RWPE1 (cell line): ENCODE results near the gene SCMH1.

Experiments
- CTCF ChIA-PET: fragments of 350-600 bp; sonication (Branson Sonifier 250); formaldehyde crosslinking; extraction: SDS; loops from one replicate; lab custom pipeline; 2021; lab: Yijun Ruan, JAX
- POLR2A ChIA-PET: fragments of 400-600 bp; formaldehyde crosslinking; extraction: SDS; loops from one replicate; lab custom pipeline; 2020; ENCODE audit warnings: antibody characterized with exemption; ENCODE audit not compliant: low non-redundant PET; lab: Yijun Ruan, JAX
- DNase-seq: peaks from one replicate; pipeline ENCODE4 v3.0.0; 2012; ENCODE audit warnings: low spot score
- H3K27ac ChIP-seq: fragments of 450-650 bp; 2 replicates; pipeline ENCODE4 v1.5.1; 2017
- CTCF ChIP-seq: fragments of 450-650 bp; conservative IDR thresholded peaks from 2 replicates; pipeline ENCODE4 v1.5.1; 2017; ENCODE audit warnings: low read depth, mild to moderate bottlenecking

SCMH1 gene

GRCh38 chr1:41015281-41015896, 226.7 kb downstream of the SCMH1 start:
- no peak for DNase-seq
- CTCF ChIA-PET, result no interaction called here
- peak overlapping the region; percentile 56 for H3K27ac ChIP-seq
- POLR2A ChIA-PET, result no interaction called here
- TF ChIP-seq CTCF, result no peak

DNA sequence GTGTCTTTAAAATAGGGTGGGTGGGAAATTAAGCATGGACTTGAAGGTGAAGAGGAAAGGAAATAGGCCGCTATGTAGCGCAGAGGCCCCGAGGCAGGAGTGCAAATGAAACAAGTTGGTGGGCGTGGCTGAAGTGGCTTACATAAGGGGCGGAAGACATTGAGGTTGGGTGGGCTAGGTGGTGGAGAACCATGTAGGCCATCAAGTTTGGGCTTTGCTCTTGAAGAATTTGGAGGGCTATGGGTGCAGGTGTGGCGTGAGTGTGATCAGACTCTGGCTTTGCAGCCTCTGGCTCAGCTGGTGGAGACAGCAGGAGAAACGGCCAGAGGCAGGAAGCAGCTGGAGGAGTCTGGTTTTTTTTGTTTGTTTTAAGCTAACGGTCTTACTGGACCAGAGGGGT, 227.2 kb downstream of the SCMH1 start:
- H3K27ac ChIP-seq, result peak overlapping the region; percentile 56
- CTCF ChIA-PET, result no interaction called here
- DNase-seq, result no peak
- POLR2A ChIA-PET, result no interaction called here
- no peak for TF ChIP-seq CTCF

GRCh38 chr1:41013796-41014195, 228.3 kb downstream of the SCMH1 start:
- no peak for DNase-seq
- ChIA-PET POLR2A (no interaction called here), CTCF (no interaction called here)
- no peak for TF ChIP-seq CTCF
- H3K27ac ChIP-seq, result peak overlapping the region; percentile 36

DNA sequence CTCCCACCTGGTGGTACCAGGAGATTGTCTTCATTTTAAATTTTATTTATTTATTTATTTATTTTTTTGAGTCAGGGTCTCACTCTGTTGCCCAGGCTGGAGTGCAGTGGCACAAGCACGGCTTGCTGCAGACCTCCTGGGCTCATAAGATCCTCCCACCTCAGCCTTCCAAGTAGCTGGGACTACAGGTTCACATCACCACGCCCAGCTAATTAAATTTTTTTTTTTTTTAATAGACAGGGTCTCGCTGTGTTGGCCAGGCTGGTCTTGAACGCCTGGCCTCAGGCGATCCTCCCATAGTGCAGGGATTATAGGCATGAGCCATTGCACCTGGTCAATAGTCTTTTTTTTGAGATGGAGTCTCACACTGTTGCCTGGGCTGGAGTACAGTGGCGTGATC, 229.1 kb downstream of the SCMH1 start:
- no peak overlapping the region; the same call in 1 of the 2 replicates for H3K27ac ChIP-seq
- ChIA-PET CTCF (interaction anchor here (0.6 kb wide), 1 partner anchor 400 kb away, joined by 3 read pairs; no protein-coding TSS in a partner anchor), POLR2A (no interaction called here)

GRCh38 chr1:41010345-41010744, 231.8 kb downstream of the SCMH1 start:
- POLR2A ChIA-PET, result no interaction called here
- no peak for TF ChIP-seq CTCF
- no peak for DNase-seq
- CTCF ChIA-PET, result interaction anchor here (0.6 kb wide), 1 partner anchor 11 kb away, joined by 3 read pairs; the partner anchor contains the start of gene SLFNL1
- H3K27ac ChIP-seq, result no peak overlapping the region

More for the DNA sequence above, 229.1 kb downstream of the SCMH1 start:
- TF ChIP-seq CTCF, result no peak
- DNase-seq, result no peak

DNA sequence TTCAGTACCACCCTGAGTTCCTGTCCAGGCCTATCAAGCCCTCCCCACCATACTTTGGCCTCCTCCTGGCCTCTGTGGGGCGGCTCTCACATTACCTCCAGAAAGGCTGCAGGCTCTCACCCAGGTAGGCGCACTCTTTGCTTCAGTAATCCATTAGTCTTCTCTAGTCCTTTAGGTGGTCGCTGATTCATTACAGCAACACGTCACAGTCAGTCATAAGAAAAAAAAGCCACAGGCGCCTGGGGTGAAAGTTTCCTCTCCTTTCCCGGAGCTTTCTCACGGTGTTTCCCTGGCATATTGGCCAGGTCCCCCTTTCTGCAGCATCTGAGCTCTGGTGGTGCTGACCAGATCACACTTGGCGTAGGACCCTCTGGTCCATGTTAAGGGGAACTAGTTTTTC, 232.6 kb downstream of the SCMH1 start:
- peak overlapping the region; percentile 17; the same call in 1 of the 2 replicates for H3K27ac ChIP-seq
- POLR2A ChIA-PET, result no interaction called here

More for the DNA sequence above, 232.6 kb downstream of the SCMH1 start:
- CTCF ChIA-PET, result no interaction called here
- DNase-seq, result no peak
- no peak for TF ChIP-seq CTCF
